SK-N-SH (cell line): ENCODE results near the gene MYRF. TPM values are rescaled to one million over a fixed set of nuclear protein-coding genes. Genes with fewer than 3 reads are reported as not detected.

Source experiments
- CTCF ChIA-PET: fragments of 300-600, 350-600 bp; formaldehyde crosslinking; extraction: SDS; loops from one replicate; lab custom pipeline; 2021; lab: Yijun Ruan, JAX
- POLR2A ChIA-PET: fragments of 350-600 bp; sonication (Branson Sonifier 250); formaldehyde crosslinking; extraction: SDS; loops from one replicate; lab custom pipeline; 2020; ENCODE audit warnings: antibody characterized with exemption, inconsistent platforms; lab: Yijun Ruan, JAX
- DNase-seq: peaks from one replicate; pipeline ENCODE4 v3.0.0; 2012
- H2AFZ ChIP-seq: fragments of 200-600 bp; sonication (generic); 2 replicates; pipeline ENCODE4 v1.8.1; 2016; ENCODE audit warnings: antibody characterized with exemption, mild to moderate bottlenecking, low read depth
- H3F3A ChIP-seq: fragments of 200-600 bp; sonication (generic); replicated peaks from 2 replicates; pipeline ENCODE3; 2016; ENCODE audit warnings: antibody characterized with exemption, mild to moderate bottlenecking; ENCODE audit not compliant: insufficient read depth
- H3K27ac ChIP-seq, 2 experiments: fragments of 200-500 bp in 1 of 2; fragments of 200-600 bp in 1 of 2; sonication (Bioruptor generic) in 1 of 2; sonication (generic), shearing (Covaris generic) in 1 of 2; 2 replicates each; pipeline versions ENCODE4 v1.5.1 to v1.6.1; 2014 to 2016; ENCODE audit warnings: low read depth in 2 of 2, inconsistent platforms in 1 of 2, low read length in 1 of 2, mild to moderate bottlenecking in 1 of 2, mixed read lengths in 1 of 2
- H3K27me3 ChIP-seq: fragments of 200-600 bp; sonication (generic), shearing (Covaris generic); 2 replicates; pipeline ENCODE4 v1.6.1; 2016; ENCODE audit warnings: mixed run types; ENCODE audit not compliant: insufficient read depth
- H3K36me3 ChIP-seq, 2 experiments: fragments of 200-500 bp in 1 of 2; fragments of 200-600 bp in 1 of 2; sonication (Bioruptor generic) in 1 of 2; sonication (generic) in 1 of 2; replicated peaks in 1 of 2; 2 replicates each; pipeline versions ENCODE3 to v1.5.1; 2014 to 2016; ENCODE audit warnings: low read length in 1 of 2, mild to moderate bottlenecking in 1 of 2; ENCODE audit not compliant: insufficient read depth in 2 of 2, control insufficient read depth in 1 of 2
- H3K4me1 ChIP-seq, 2 experiments: fragments of 200-500 bp in 1 of 2; fragments of 200-600 bp in 1 of 2; sonication (Bioruptor generic) in 1 of 2; sonication (generic), shearing (Covaris generic) in 1 of 2; 2 replicates each; pipeline versions ENCODE4 v1.5.1 to v1.6.1; 2014 to 2016; ENCODE audit warnings: low read depth in 1 of 2, low read length in 1 of 2, mixed run types in 1 of 2; ENCODE audit not compliant: insufficient read depth in 2 of 2, control insufficient read depth in 1 of 2
- H3K4me2 ChIP-seq: fragments of 200-600 bp; sonication (generic), shearing (Covaris generic); 2 replicates; pipeline ENCODE4 v1.6.1; 2017; ENCODE audit warnings: mixed run types
- H3K4me3 ChIP-seq, 2 experiments: fragments of 200-500 bp in 1 of 2; fragments of 200-600 bp in 1 of 2; sonication (Bioruptor generic) in 1 of 2; sonication (generic), shearing (Covaris generic) in 1 of 2; 2 replicates each; pipeline versions ENCODE4 v1.5.1 to v1.8.1; 2014 to 2016; ENCODE audit warnings: low read depth in 2 of 2, inconsistent platforms in 1 of 2, low read length in 1 of 2, mild to moderate bottlenecking in 1 of 2, mixed read lengths in 1 of 2, moderate library complexity in 1 of 2
- H3K79me2 ChIP-seq: fragments of 200-600 bp; sonication (generic); 2 replicates; pipeline ENCODE4 v1.8.1; 2017; ENCODE audit warnings: mild to moderate bottlenecking; ENCODE audit not compliant: insufficient read depth
- H3K9ac ChIP-seq: fragments of 200-600 bp; sonication (generic); 2 replicates; pipeline ENCODE4 v1.6.1; 2017; ENCODE audit warnings: mixed run types
- H3K9me2 ChIP-seq: fragments of 200-600 bp; sonication (generic); 2 replicates; pipeline ENCODE4 v1.6.1; 2017; ENCODE audit warnings: mixed run types
- H3K9me3 ChIP-seq: fragments of 200-600 bp; sonication (generic); 2 replicates; pipeline ENCODE4 v1.6.1; 2017; ENCODE audit warnings: mixed run types, mild to moderate bottlenecking, moderate library complexity
- H4K20me1 ChIP-seq: fragments of 200-600 bp; sonication (generic); 2 replicates; pipeline ENCODE4 v1.6.1; 2017; ENCODE audit warnings: mild to moderate bottlenecking, mixed run types; ENCODE audit not compliant: insufficient read depth
- POLR2AphosphoS5 ChIP-seq: IDR thresholded peaks from 2 replicates; pipeline ENCODE4 v1.6.1; 2012; ENCODE audit warnings: low read depth, low read length
- RFX5 ChIP-seq: IDR thresholded peaks from 2 replicates; pipeline ENCODE4 v1.6.1; 2012; ENCODE audit warnings: mild to moderate bottlenecking, improper control_type of control experiment, low read length
- YY1 ChIP-seq: IDR thresholded peaks from 2 replicates; pipeline ENCODE4 v1.4.0; 2012; ENCODE audit warnings: low read depth, mild to moderate bottlenecking
- WGBS: methylation state at CpG from one replicate; pipeline ENCODE4 v1.1.6; 2017; ENCODE audit warnings: low lambda C conversion rate; 5-methylcytosine and 5-hydroxymethylcytosine counted together
- polyA plus RNA-seq, 3 experiments: library from polyadenylated mRNA; depleted of rRNA; stranded (reverse); fragments of >200 nt; gene quantifications; 2 replicates each; pipeline ENCODE4 v1.2.3, GENCODE V29; 2012
- TF ChIP-seq, protein P1 (sequence below): IDR thresholded peaks from 2 replicates; pipeline ENCODE4 v1.4.0; 2012; ENCODE audit warnings: low read depth, borderline replicate concordance

Gene MYRF
- polyA plus RNA-seq, 1 of the 3 experiments (the other 2 are of a cell fraction), result 2.8 TPM

DNA sequence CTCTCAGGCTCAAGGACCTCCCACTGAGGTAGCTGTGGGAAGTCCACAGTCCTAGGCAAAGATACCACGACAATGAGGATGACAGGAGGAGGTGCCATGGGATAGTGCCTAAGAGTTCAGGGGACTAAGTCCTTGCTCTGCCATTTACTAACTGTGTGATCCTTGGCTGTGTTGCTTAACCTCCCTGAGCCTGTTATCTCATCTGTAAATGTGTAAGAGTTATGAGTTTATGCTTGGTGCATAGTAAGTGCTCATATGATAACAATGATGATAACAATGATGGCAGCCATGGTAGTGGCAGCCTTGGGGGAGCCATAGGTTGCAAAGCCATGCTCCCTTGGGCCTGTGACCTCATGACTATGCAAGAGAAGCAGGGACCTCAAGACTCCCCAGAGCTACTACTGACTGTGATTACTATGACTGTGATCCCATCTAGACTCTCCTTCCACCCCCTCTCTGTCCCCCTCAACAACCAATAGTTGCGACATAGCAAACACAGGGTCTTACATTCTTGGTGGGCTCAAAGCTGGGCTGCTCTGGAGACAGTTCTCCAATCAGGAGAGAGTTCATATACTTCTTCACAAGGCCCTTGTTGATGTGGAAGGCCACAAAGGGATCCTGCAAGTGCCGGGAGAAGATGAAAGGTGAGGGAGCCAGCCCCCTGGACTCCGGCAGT lies 60.4 kb downstream of the MYRF start:
- H3K9me2 ChIP-seq, result no peaks in the 10 kb centered on the region
- TF ChIP-seq YY1 (no peak), POLR2AphosphoS5 (no peak)
- H3F3A ChIP-seq, result peaks cover 24% of the 10 kb centered on the region
- H2AFZ ChIP-seq, result no peak overlapping the region
- CTCF ChIA-PET, result interaction anchor here (0.8 to 10.5 kb wide), 5 partner anchors 8 to 295 kb away, joined by 3 to 149 read pairs (median 13); partner anchors contain the start of genes FEN1 and TMEM258
- H3K9ac ChIP-seq, result no peak overlapping the region
- DNase-seq, result no peak
- peaks cover 16% of the 10 kb centered on the region; the same call in 1 of the 2 replicates for H3K79me2 ChIP-seq
- H3K27ac ChIP-seq, result no peak overlapping the region
- peaks cover 12 to 40% of the 10 kb centered on the region in 2 experiments for H3K36me3 ChIP-seq
- no peaks in the 10 kb centered on the region for H3K9me3 ChIP-seq
- 100% methylated on average over 4 of the region's 4 CpGs for WGBS
- no peak overlapping the region for H3K4me3 ChIP-seq
- no peaks in the 10 kb centered on the region for H4K20me1 ChIP-seq
- peaks cover 7 to 15% of the 10 kb centered on the region in 2 experiments; a peak in 3 of 4 replicates for H3K4me1 ChIP-seq
- H3K4me2 ChIP-seq, result no peak overlapping the region
- no peaks in the 10 kb centered on the region for H3K27me3 ChIP-seq
- POLR2A ChIA-PET, result no interaction called here

DNA sequence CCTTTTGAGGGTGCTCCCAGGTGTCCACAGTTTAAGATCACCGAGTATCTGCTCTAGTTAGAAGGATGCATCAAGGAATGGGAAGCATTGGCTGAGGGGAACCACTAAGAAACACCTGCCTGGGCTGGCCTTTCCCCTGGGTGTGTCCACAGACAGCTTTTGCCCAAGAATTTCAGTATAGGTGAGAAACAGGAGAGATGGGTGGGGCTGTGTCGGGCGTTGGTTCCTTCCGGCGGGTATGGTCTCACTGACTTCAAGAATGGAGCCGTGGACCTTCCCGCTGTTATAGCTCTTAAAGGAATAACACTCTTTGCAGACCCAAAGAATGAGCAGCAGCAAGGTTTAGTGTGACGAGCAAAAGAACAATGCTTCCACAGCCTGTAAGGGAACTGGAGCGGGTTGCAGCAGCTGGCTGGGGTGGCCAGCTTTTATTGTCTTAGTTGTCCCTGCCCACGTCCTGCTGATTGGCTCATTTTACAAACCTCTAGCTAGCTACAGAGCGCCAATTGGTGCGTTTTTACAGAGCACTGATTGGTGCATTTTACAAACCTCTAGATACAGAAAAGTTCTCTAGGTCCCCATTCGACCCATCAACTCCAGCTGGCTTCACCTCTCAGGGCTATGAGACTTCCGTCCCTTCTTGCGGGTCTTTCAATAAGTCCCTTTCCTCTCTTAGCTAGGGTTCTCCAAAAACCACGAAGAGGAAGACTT lies 62.0 kb downstream of the MYRF start:
- Histone ChIP-seq H4K20me1 (no peaks in the 10 kb centered on the region), H3K4me1 (peaks cover 9 to 19% of the 10 kb centered on the region in 2 experiments; a peak in 3 of 4 replicates), H3K9ac (peak overlapping the region; percentile 81), H3K9me2 (no peaks in the 10 kb centered on the region), H3K4me2 (peak overlapping the region; percentile 98), H3F3A (peaks cover 30% of the 10 kb centered on the region), H3K27ac (peak overlapping the region; percentile 88 to 99), H3K4me3 (peak overlapping the region; percentile 83 to 87), H3K79me2 (peaks cover 16% of the 10 kb centered on the region; the same call in 1 of the 2 replicates), H3K36me3 (peaks cover 7 to 30% of the 10 kb centered on the region in 2 experiments), H3K27me3 (no peaks in the 10 kb centered on the region), H2AFZ (peak overlapping the region; percentile 72), H3K9me3 (no peaks in the 10 kb centered on the region)
- whole genome bisulfite sequencing, result 69% methylated on average over 15 of the region's 16 CpGs
- peak; percentile 89 for TF ChIP-seq RFX5
- TF ChIP-seq, protein P1, sequence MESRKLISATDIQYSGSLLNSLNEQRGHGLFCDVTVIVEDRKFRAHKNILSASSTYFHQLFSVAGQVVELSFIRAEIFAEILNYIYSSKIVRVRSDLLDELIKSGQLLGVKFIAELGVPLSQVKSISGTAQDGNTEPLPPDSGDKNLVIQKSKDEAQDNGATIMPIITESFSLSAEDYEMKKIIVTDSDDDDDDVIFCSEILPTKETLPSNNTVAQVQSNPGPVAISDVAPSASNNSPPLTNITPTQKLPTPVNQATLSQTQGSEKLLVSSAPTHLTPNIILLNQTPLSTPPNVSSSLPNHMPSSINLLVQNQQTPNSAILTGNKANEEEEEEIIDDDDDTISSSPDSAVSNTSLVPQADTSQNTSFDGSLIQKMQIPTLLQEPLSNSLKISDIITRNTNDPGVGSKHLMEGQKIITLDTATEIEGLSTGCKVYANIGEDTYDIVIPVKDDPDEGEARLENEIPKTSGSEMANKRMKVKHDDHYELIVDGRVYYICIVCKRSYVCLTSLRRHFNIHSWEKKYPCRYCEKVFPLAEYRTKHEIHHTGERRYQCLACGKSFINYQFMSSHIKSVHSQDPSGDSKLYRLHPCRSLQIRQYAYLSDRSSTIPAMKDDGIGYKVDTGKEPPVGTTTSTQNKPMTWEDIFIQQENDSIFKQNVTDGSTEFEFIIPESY, result no peak
- peak; percentile 47 for DNase-seq
- ChIA-PET CTCF (interaction anchor here (0.8 to 10.5 kb wide), 12 partner anchors 9 to 294 kb away, joined by 3 to 149 read pairs (median 12); partner anchors contain the start of genes FADS2, FEN1 and TMEM258), POLR2A (interaction anchor here (0.8 to 4.9 kb wide), 15 partner anchors 9 to 523 kb away, joined by 3 to 84 read pairs (median 4); partner anchors contain the start of genes ASRGL1, BEST1, FADS2 and FEN1)
